HepG2 (cell line): ENCODE measurements around the gene SLC7A6OS. TPM values are rescaled to one million over a fixed set of nuclear protein-coding genes. Genes with fewer than 3 reads are reported as not detected.

Source experiments
- ATAC-seq: fragments of 200-7000 bp; cut with Tn5 transposase; 3 replicates; pipeline ENCODE4 v1.9.1; 2020; ENCODE audit warnings: mild to moderate bottlenecking, moderate library complexity
- BruUV-seq: library from RNA; stranded (reverse); fragments of 400-500 nt; replicated peaks from 2 replicates; lab custom pipeline; 2021; lab: Mats Ljungman, UMichigan
- CTCF ChIA-PET: fragments of 300-600 bp; formaldehyde crosslinking; extraction: SDS; loops from one replicate; lab custom pipeline; 2021; ENCODE audit warnings: low total read pairs, inconsistent platforms, low intra/inter-chr PET ratio; lab: Yijun Ruan, JAX
- POLR2A ChIA-PET: fragments of 350-600 bp; sonication (Branson Sonifier 250); formaldehyde crosslinking; loops from one replicate; lab custom pipeline; 2020; ENCODE audit warnings: antibody characterized with exemption, inconsistent platforms; lab: Yijun Ruan, JAX
- DNase-seq: peaks from one replicate; pipeline ENCODE4 v3.0.0-alpha.2; 2015; ENCODE audit warnings: low spot score
- FAIRE-seq: peaks from 3 replicates; lab custom pipeline; 2011; peaks lifted over from hg19 to GRCh38; lab: Jason Lieb, UNC
- H2AFZ ChIP-seq: one replicate; pipeline ENCODE4 v1.6.1; 2011; ENCODE audit warnings: low read length, inconsistent platforms
- H3K27ac ChIP-seq: fragments of 300-600 bp; 3 replicates; pipeline ENCODE4 v1.8.0; 2011; ENCODE audit warnings: mixed run types, mild to moderate bottlenecking, mixed read lengths, low read length, inconsistent platforms; ENCODE audit not compliant: insufficient read depth; ENCODE audit errors: extremely low read length
- H3K27me3 ChIP-seq, 2 experiments: fragments of 200-600 bp in 1 of 2; 2 replicates in 1 of 2; 3 replicates in 1 of 2; pipeline versions ENCODE4 v1.6.0 to v1.8.0; 2011; ENCODE audit warnings: low read length in 2 of 2, mild to moderate bottlenecking in 2 of 2, moderate library complexity in 2 of 2, inconsistent platforms in 1 of 2; ENCODE audit not compliant: insufficient read depth in 2 of 2, control insufficient read depth in 1 of 2
- H3K36me3 ChIP-seq, 2 experiments: fragments of 200-600 bp in 1 of 2; replicated peaks in 1 of 2; 2 replicates in 1 of 2; 3 replicates in 1 of 2; pipeline versions ENCODE4 v1.5.1 to v1.8.0; 2011; ENCODE audit warnings: low read length in 2 of 2, inconsistent platforms in 1 of 2; ENCODE audit not compliant: insufficient read depth in 2 of 2, control insufficient read depth in 1 of 2
- H3K4me1 ChIP-seq: 2 replicates; pipeline ENCODE4 v1.5.1; 2012; ENCODE audit warnings: low read length, inconsistent platforms; ENCODE audit not compliant: insufficient read depth
- H3K4me2 ChIP-seq: 2 replicates; pipeline ENCODE4 v1.6.0; 2011; ENCODE audit warnings: low read depth, low read length, inconsistent platforms
- H3K4me3 ChIP-seq, 3 experiments: fragments of 200-600 bp in 1 of 3; sonication (generic), shearing (Covaris generic) in 1 of 3; replicated peaks in 1 of 3; 2 replicates each; pipeline ENCODE4 v1.5.1; 2011 to 2016; ENCODE audit warnings: low read length in 3 of 3, inconsistent platforms in 2 of 3, low read depth in 2 of 3, mild to moderate bottlenecking in 2 of 3, control low read depth in 1 of 3, mixed read lengths in 1 of 3; ENCODE audit not compliant: insufficient read depth in 1 of 3
- H3K79me2 ChIP-seq: one replicate; pipeline ENCODE4 v1.6.1; 2011; ENCODE audit warnings: low read length, inconsistent platforms; ENCODE audit not compliant: insufficient read depth
- H3K9ac ChIP-seq: 2 replicates; pipeline ENCODE4 v1.6.0; 2011; ENCODE audit warnings: mild to moderate bottlenecking, low read depth, low read length, inconsistent platforms; ENCODE audit not compliant: insufficient read depth
- H3K9me3 ChIP-seq: 2 replicates; pipeline ENCODE4 v1.5.1; 2012; ENCODE audit warnings: mild to moderate bottlenecking, low read length
- H4K20me1 ChIP-seq: 2 replicates; pipeline ENCODE4 v1.6.0; 2011; ENCODE audit warnings: inconsistent platforms, mild to moderate bottlenecking, low read length, moderate library complexity; ENCODE audit not compliant: insufficient read depth
- AGO2 ChIP-seq: fragments of 200-400 bp; formaldehyde crosslinking; optimal IDR thresholded peaks from 2 replicates; pipeline ENCODE3; 2017; ENCODE audit warnings: mild to moderate bottlenecking, low read depth, low read length, moderate library complexity
- CENPX ChIP-seq: sonication (generic); formaldehyde crosslinking; IDR thresholded peaks from 2 replicates; pipeline ENCODE4 v1.9.0; 2021; ENCODE audit warnings: mild to moderate bottlenecking, missing genetic modification reagents, moderate library complexity
- GATAD2A ChIP-seq: IDR thresholded peaks from 2 replicates; pipeline ENCODE4 v1.6.1; 2016
- HNRNPH1 ChIP-seq: fragments of 200-400 bp; formaldehyde crosslinking; optimal IDR thresholded peaks from 2 replicates; pipeline ENCODE3; 2017; ENCODE audit warnings: mild to moderate bottlenecking, low read depth, low read length
- HNRNPL ChIP-seq: fragments of 200-400 bp; formaldehyde crosslinking; IDR thresholded peaks from 2 replicates; pipeline ENCODE4 v1.6.1; 2017; ENCODE audit warnings: mild to moderate bottlenecking, low read depth, low read length
- MBNL3 ChIP-seq: fragments of 250-450 bp; sonication (Bioruptor Pico); conservative IDR thresholded peaks from 2 replicates; pipeline ENCODE4 v1.8.0; 2022; ENCODE audit warnings: mild to moderate bottlenecking, inconsistent platforms
- PHB2 ChIP-seq: fragments of 450-650 bp; IDR thresholded peaks from 2 replicates; pipeline ENCODE4 v1.6.1; 2018; ENCODE audit not compliant: partially characterized antibody
- SP4 ChIP-seq: sonication (generic); formaldehyde crosslinking; IDR thresholded peaks from 2 replicates; pipeline ENCODE4 v1.8.1; 2023; ENCODE audit warnings: mild to moderate bottlenecking, missing genetic modification reagents
- U2AF2 ChIP-seq: fragments of 200-400 bp; formaldehyde crosslinking; IDR thresholded peaks from 2 replicates; pipeline ENCODE4 v1.6.1; 2017; ENCODE audit warnings: low read depth, mild to moderate bottlenecking, low read length
- ZBTB21 ChIP-seq: sonication (generic); formaldehyde crosslinking; IDR thresholded peaks from 2 replicates; pipeline ENCODE4 v1.4.0; 2020; ENCODE audit warnings: missing genetic modification reagents
- ZFYVE20 ChIP-seq: sonication (generic); formaldehyde crosslinking; IDR thresholded peaks from 2 replicates; pipeline ENCODE4 v1.8.0; 2023; ENCODE audit warnings: low read depth, mild to moderate bottlenecking, moderate library complexity, missing genetic modification reagents, borderline replicate concordance
- ZMYM3 ChIP-seq: sonication (generic); formaldehyde crosslinking; IDR thresholded peaks from 2 replicates; pipeline ENCODE4 v1.5.1; 2020; ENCODE audit warnings: mild to moderate bottlenecking, missing genetic modification reagents
- ZNF20 ChIP-seq: sonication (generic); formaldehyde crosslinking; IDR thresholded peaks from 2 replicates; pipeline ENCODE4 v1.4.0; 2020; ENCODE audit warnings: mild to moderate bottlenecking, moderate library complexity, missing genetic modification reagents
- ZNF207 ChIP-seq: fragments of 450-650 bp; IDR thresholded peaks from 2 replicates; pipeline ENCODE4 v1.6.1; 2016; ENCODE audit warnings: antibody characterized with exemption, borderline replicate concordance
- ZNF580 ChIP-seq: IDR thresholded peaks from 2 replicates; pipeline ENCODE4 v1.6.1; 2016; ENCODE audit warnings: low read depth, borderline replicate concordance
- whole genome bisulfite sequencing: methylation state at CpG from one replicate; pipeline ENCODE4 v1.1.6; 2017; ENCODE audit warnings: low lambda C conversion rate; 5-methylcytosine and 5-hydroxymethylcytosine counted together
- in situ Hi-C: cut with HindIII; loops from 2 replicates; pipeline ENCODE4 v1.10.0; 2017; ENCODE audit warnings: low pct_unique_long_range_greater_than_20kb; ENCODE audit not compliant: extremely low pct_ligation_motif_present
- intact Hi-C: fragments of 100-400 bp; cut with micrococcal nuclease; formaldehyde crosslinking; loops from one replicate; pipeline ENCODE4 v1.10.0; 2022; ENCODE audit not compliant: unreplicated experiment
- polyA plus RNA-seq, 8 experiments: library from polyadenylated mRNA; depleted of rRNA in 3 of 8; stranded (reverse) in 7 of 8; unstranded in 1 of 8; fragments of >200 nt; fragmentation: Illumina TruSeq in 4 of 8; extraction: Trizol in 4 of 8; gene quantifications; 2 replicates each; pipeline versions ENCODE4 v1.2.1 to v1.2.3, GENCODE V29; 2011 to 2016; ENCODE audit warnings: low read depth in 4 of 8, missing spikeins in 1 of 8, mixed read lengths in 1 of 8; ENCODE audit not compliant: insufficient read depth in 1 of 8
- total RNA-seq, 5 experiments: library from RNA; depleted of rRNA; stranded (reverse); fragments of >200 nt; fragmentation: Illumina TruSeq; extraction: Trizol; gene quantifications; 2 replicates each; pipeline ENCODE4 v1.2.3, GENCODE V29; 2016; ENCODE audit warnings: low read depth in 1 of 5
- TF ChIP-seq, protein P1 (sequence below), 2 experiments: sonication (generic) in 1 of 2; formaldehyde crosslinking in 1 of 2; IDR thresholded peaks; 2 replicates each; pipeline versions ENCODE4 v1.4.0 to v1.6.1; 2018 to 2020; ENCODE audit warnings: missing genetic modification reagents in 2 of 2, borderline replicate concordance in 1 of 2, low read depth in 1 of 2, mild to moderate bottlenecking in 1 of 2, missing biosample characterization in 1 of 2
- TF ChIP-seq, protein P2 (sequence below): sonication (generic); formaldehyde crosslinking; IDR thresholded peaks from 2 replicates; pipeline ENCODE4 v1.4.0; 2020; ENCODE audit warnings: missing genetic modification reagents, low read depth, mild to moderate bottlenecking, borderline replicate concordance

SLC7A6OS gene
- total and polyA plus RNA-seq, 2 of the 13 experiments (the other 11 are each of a cell fraction or from before 2014, with no cell fraction given), result 11.2 to 21.5 TPM

DNA sequence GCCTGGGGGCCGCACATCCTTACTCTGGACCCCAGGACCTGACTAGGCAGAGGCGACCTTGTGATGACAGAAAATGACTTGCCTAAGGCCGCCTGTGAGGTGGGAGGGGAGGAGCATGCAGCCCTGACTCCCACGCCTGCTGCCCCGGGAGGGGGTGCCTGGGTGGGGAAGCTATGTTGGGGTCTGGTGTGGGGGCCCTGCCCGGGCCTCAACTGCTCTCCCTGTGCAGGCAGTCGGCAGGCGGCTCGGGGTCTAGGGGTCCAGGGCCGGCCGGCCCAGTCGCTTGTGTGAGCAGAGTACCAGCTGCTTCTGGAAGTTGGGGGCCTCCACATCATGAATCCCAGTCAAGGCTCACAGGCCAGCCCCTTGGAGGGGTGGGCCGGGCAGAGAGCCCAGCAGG lies 48.2 kb upstream of the SLC7A6OS start:
- Histone ChIP-seq H3K27ac (no peak overlapping the region), H3K4me3 (no peak overlapping the region), H3K9ac (no peak overlapping the region)
- ATAC-seq (no peak), DNase-seq (no peak)
- POLR2A ChIA-PET, result no interaction called here
- TF ChIP-seq HNRNPL, result 0 out of 2 replicates have a peak, but pooled peaks have one; percentile 14
- TF ChIP-seq SP4 (CRISPR knock-in tag), result no peak
- TF ChIP-seq AGO2, result peak; percentile 74
- TF ChIP-seq, all 625 proteins: peak for 2
- WGBS, result 98% methylated on average over 5 of the region's 13 CpGs
- Histone ChIP-seq H3K4me2 (no peak overlapping the region), H2AFZ (no peak overlapping the region), H3K9me3 (no peaks in the 10 kb centered on the region), H3K36me3 (peaks cover 23 to 47% of the 10 kb centered on the region in 2 experiments; a peak in 4 of 5 replicates), H3K79me2 (no peaks in the 10 kb centered on the region), H4K20me1 (no peaks in the 10 kb centered on the region; the same call in 1 of the 2 replicates), H3K4me1 (peaks cover 15% of the 10 kb centered on the region), H3K27me3 (no peaks in the 10 kb centered on the region)
- FAIRE-seq, result no peak
- in situ Hi-C loops (no loop called here), intact Hi-C loops (no loop called here)
- CTCF ChIA-PET, result no interaction called here
- BruUV-seq, result TSS peak; percentile 22

GRCh38 chr16:68357923-68358322 lies 47.2 kb upstream of the SLC7A6OS start:
- H3K4me3 ChIP-seq, result no peak overlapping the region
- H3K9me3 ChIP-seq, result no peaks in the 10 kb centered on the region
- no TSS peak for BruUV-seq
- no peak overlapping the region for H3K9ac ChIP-seq
- DNase-seq, result no peak
- H2AFZ ChIP-seq, result no peak overlapping the region
- in situ Hi-C loops, result no loop called here
- H3K4me2 ChIP-seq, result no peak overlapping the region
- H3K27me3 ChIP-seq, result no peaks in the 10 kb centered on the region
- H3K79me2 ChIP-seq, result no peaks in the 10 kb centered on the region
- peaks cover 31 to 58% of the 10 kb centered on the region in 2 experiments; a peak in 4 of 5 replicates for H3K36me3 ChIP-seq
- ATAC-seq, result no peak
- no peaks in the 10 kb centered on the region; the same call in 1 of the 2 replicates for H4K20me1 ChIP-seq
- 0 out of 2 replicates have a peak, but pooled peaks cover 7% of the 10 kb centered on the region for H3K4me1 ChIP-seq
- WGBS, result 99% methylated on average over 9 of the region's 11 CpGs
- intact Hi-C loops, result no loop called here
- POLR2A ChIA-PET, result no interaction called here
- FAIRE-seq, result no peak
- CTCF ChIA-PET, result no interaction called here
- no peak overlapping the region for H3K27ac ChIP-seq
- TF ChIP-seq HNRNPH1, result no peak
- TF ChIP-seq, protein P1, sequence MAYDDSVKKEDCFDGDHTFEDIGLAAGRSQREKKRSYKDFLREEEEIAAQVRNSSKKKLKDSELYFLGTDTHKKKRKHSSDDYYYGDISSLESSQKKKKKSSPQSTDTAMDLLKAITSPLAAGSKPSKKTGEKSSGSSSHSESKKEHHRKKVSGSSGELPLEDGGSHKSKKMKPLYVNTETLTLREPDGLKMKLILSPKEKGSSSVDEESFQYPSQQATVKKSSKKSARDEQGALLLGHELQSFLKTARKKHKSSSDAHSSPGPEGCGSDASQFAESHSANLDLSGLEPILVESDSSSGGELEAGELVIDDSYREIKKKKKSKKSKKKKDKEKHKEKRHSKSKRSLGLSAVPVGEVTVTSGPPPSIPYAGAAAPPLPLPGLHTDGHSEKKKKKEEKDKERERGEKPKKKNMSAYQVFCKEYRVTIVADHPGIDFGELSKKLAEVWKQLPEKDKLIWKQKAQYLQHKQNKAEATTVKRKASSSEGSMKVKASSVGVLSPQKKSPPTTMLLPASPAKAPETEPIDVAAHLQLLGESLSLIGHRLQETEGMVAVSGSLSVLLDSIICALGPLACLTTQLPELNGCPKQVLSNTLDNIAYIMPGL (CRISPR knock-in tag; IDR thresholded peaks at IDR 0.05; ENCODE audit: borderline replicate concordance in 1 of 2, low read depth in 1 of 2), result no peak
- no peak for TF ChIP-seq MBNL3 (CRISPR knock-in tag)
- no peak for TF ChIP-seq ZMYM3 (CRISPR knock-in tag)
- TF ChIP-seq ZNF207, result no peak
- no peak for TF ChIP-seq ZFYVE20
- TF ChIP-seq CENPX (CRISPR knock-in tag), result no peak
- TF ChIP-seq, protein P2, sequence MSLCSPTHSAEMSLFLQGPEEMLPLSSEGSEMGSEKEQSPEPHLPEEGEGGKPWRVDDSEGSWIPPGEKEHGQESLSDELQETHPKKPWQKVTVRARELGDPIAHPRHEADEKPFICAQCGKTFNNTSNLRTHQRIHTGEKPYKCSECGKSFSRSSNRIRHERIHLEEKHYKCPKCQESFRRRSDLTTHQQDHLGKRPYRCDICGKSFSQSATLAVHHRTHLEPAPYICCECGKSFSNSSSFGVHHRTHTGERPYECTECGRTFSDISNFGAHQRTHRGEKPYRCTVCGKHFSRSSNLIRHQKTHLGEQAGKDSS (CRISPR knock-in tag), result no peak
- no peak for TF ChIP-seq GATAD2A (CRISPR knock-in tag)
- TF ChIP-seq ZNF580 (CRISPR knock-in tag), result no peak
- TF ChIP-seq ZNF20 (CRISPR knock-in tag), result no peak
- TF ChIP-seq PHB2, result no peak
- no peak for TF ChIP-seq ZBTB21 (CRISPR knock-in tag)
- no peak for TF ChIP-seq U2AF2
